Measurements from ENCODE around the gene OAF.

GRCh38 chr11:120227228-120227852, 16.5 kb downstream of the OAF start:
- TF ChIP-seq POLR2AphosphoS5 (IDR thresholded peaks at IDR 0.05) (no peak), POLR2A (IDR thresholded peaks at IDR 0.05) (no peak), CTCF (IDR thresholded peaks at IDR 0.05 in 8 of 11, conservative IDR thresholded peaks at IDR 0.05 in 3 of 11) (no peak)

Measured in spleen (tissue), 7 donors.